Measurements from ENCODE around the gene CLCNKA. TPM values are rescaled to one million over a fixed set of nuclear protein-coding genes. Genes with fewer than 3 reads are reported as not detected.
"Not testable (repeated sequence)": the region's sequence is repeated elsewhere in the genome, so short reads cannot be mapped to it uniquely, and the experiment has no call there.

The CLCNKA gene
- total RNA-seq, 1 donor from 2014 or later = 3.2 TPM

DNA sequence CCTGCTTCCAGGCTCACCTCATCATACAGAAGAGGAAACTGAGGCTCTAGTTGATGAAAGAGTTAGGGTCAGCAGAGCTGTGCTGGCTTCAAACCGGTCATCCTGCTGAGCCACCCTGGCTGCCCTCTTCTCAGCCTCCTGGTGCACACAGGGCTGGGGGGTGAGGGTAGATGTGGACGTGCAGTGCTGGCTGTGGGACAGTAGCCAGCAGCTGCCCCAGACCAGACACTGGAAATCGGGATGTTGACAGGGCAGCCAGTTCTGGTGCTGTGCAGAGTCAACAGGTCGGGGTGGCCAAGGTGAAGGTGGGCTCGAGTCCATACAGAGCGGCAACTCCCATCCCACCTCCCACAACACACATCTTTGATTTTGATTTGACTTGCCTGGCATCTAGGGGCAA, 1.5 kb upstream of the CLCNKA start:
- H3K4me1 Mint-ChIP-seq = peaks cover 36% of the 10 kb centered on the region
- H3K36me3 Mint-ChIP-seq = no peaks in the 10 kb centered on the region
- DNase-seq (ENCODE audit: low spot score in 2 of 2, unreplicated experiment in 2 of 2) = no peak
- no peak overlapping the region for H3K4me3 Mint-ChIP-seq
- no peak overlapping the region for H3K27ac Mint-ChIP-seq
- TF ChIP-seq, protein P1, sequence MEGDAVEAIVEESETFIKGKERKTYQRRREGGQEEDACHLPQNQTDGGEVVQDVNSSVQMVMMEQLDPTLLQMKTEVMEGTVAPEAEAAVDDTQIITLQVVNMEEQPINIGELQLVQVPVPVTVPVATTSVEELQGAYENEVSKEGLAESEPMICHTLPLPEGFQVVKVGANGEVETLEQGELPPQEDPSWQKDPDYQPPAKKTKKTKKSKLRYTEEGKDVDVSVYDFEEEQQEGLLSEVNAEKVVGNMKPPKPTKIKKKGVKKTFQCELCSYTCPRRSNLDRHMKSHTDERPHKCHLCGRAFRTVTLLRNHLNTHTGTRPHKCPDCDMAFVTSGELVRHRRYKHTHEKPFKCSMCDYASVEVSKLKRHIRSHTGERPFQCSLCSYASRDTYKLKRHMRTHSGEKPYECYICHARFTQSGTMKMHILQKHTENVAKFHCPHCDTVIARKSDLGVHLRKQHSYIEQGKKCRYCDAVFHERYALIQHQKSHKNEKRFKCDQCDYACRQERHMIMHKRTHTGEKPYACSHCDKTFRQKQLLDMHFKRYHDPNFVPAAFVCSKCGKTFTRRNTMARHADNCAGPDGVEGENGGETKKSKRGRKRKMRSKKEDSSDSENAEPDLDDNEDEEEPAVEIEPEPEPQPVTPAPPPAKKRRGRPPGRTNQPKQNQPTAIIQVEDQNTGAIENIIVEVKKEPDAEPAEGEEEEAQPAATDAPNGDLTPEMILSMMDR (IDR thresholded peaks at IDR 0.05; ENCODE audit: unreplicated experiment) = no peak
- H3K9me3 Mint-ChIP-seq = no peaks in the 10 kb centered on the region
- H3K27me3 Mint-ChIP-seq (ENCODE audit: low read depth) = peaks cover 6% of the 10 kb centered on the region

DNA sequence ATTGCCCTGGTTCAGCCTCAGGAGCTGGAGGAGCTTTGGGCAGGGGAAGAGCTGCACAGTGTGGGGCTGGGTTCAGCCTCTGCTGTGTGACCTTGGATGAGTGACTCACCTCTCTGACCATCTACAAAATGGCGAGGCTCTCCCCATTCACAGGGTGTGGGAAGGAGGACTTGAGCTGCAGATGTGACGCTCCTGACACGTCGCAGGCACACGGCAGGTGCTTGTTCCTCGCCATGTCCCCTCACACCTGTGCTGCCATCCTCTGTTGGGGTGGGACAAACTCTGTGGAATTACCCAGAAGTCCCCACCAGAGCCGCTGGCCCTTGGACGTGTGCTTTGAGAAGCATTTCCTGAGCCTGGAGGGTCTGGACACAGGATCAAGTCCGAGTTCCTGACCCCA, 958 bp upstream of the CLCNKA start:
- H3K36me3 Mint-ChIP-seq; H3K27ac Mint-ChIP-seq; H3K9me3 Mint-ChIP-seq; H3K4me3 Mint-ChIP-seq; H3K27me3 Mint-ChIP-seq (ENCODE audit: low read depth); DNase-seq (ENCODE audit: low spot score in 2 of 2, unreplicated experiment in 2 of 2): not testable (repeated sequence)
- peaks cover 33% of the 10 kb centered on the region for H3K4me1 Mint-ChIP-seq

- no peaks in the 10 kb centered on the region for H3K36me3 Mint-ChIP-seq
- peaks cover 6% of the 10 kb centered on the region for H3K27me3 Mint-ChIP-seq (ENCODE audit: low read depth)
- no peak overlapping the region for H3K4me3 Mint-ChIP-seq
- DNase-seq (ENCODE audit: low spot score in 2 of 2, unreplicated experiment in 2 of 2) = no peak
- TF ChIP-seq, protein P1 (IDR thresholded peaks at IDR 0.05; ENCODE audit: unreplicated experiment) = no peak
- H3K27ac Mint-ChIP-seq = no peak overlapping the region
- no peaks in the 10 kb centered on the region for H3K9me3 Mint-ChIP-seq
- peaks cover 26% of the 10 kb centered on the region for H3K4me1 Mint-ChIP-seq
Measured at GRCh38 chr1:16022393-16022792, 557 bp downstream of the CLCNKA start.

- Mint-ChIP-seq H3K36me3 (no peaks in the 10 kb centered on the region), H3K4me1 (peaks cover 21% of the 10 kb centered on the region), H3K27me3 (ENCODE audit: low read depth) (peaks cover 8% of the 10 kb centered on the region), H3K4me3 (no peak overlapping the region), H3K27ac (no peak overlapping the region), H3K9me3 (no peaks in the 10 kb centered on the region)
- DNase-seq (ENCODE audit: low spot score in 2 of 2, unreplicated experiment in 2 of 2) = no peak
- TF ChIP-seq, protein P1 (IDR thresholded peaks at IDR 0.05; ENCODE audit: unreplicated experiment) = no peak
Measured at GRCh38 chr1:16023050-16023653, 1.3 kb downstream of the CLCNKA start.

- not testable (repeated sequence) for H3K27me3 Mint-ChIP-seq (ENCODE audit: low read depth); DNase-seq (ENCODE audit: low spot score in 2 of 2, unreplicated experiment in 2 of 2); H3K36me3 Mint-ChIP-seq; H3K4me3 Mint-ChIP-seq; H3K4me1 Mint-ChIP-seq; H3K9me3 Mint-ChIP-seq; H3K27ac Mint-ChIP-seq
Measured at GRCh38 chr1:16026302-16026701, 4.5 kb downstream of the CLCNKA start.

GRCh38 chr1:16026723-16027484, 5.1 kb downstream of the CLCNKA start:
- TF ChIP-seq, protein P1 (IDR thresholded peaks at IDR 0.05; ENCODE audit: unreplicated experiment) = no peak
- no peaks in the 10 kb centered on the region for H3K36me3 Mint-ChIP-seq
- peaks cover 4% of the 10 kb centered on the region for H3K27me3 Mint-ChIP-seq (ENCODE audit: low read depth)
- peak overlapping the region; percentile 33 for H3K4me3 Mint-ChIP-seq
- peak in 1 of 2 experiments; percentile 79 for DNase-seq (ENCODE audit: low spot score in 2 of 2, unreplicated experiment in 2 of 2)
- peaks cover 2% of the 10 kb centered on the region for H3K4me1 Mint-ChIP-seq
- H3K27ac Mint-ChIP-seq = no peak overlapping the region
- H3K9me3 Mint-ChIP-seq = no peaks in the 10 kb centered on the region
